ENCODE data around the gene GRIN3A. TPM values are rescaled to one million over a fixed set of nuclear protein-coding genes. Genes with fewer than 3 reads are reported as not detected.

Gene GRIN3A
- total and polyA plus RNA-seq, 9 of the 15 experiments (the other 6 are each of a cell fraction or from before 2014, with no cell fraction given), result 0.01 to 0.03 TPM; not detected in 7

- TF ChIP-seq ZKSCAN3 (CRISPR knock-in tag; IDR thresholded peaks at IDR 0.05) (no peak), ZNF717 (CRISPR knock-in tag; IDR thresholded peaks at IDR 0.05) (no peak)
Measured at GRCh38 chr9:101764472-101764871, 26.0 kb upstream of the GRIN3A start (continued).

GRCh38 chr9:101758304-101758930 is 20.0 kb upstream of the GRIN3A start:
- no peaks in the 10 kb centered on the region for H3K79me2 ChIP-seq (ENCODE audit: control insufficient read depth, insufficient read depth, low read length)
- DNase-seq (ENCODE audit: extremely low read depth in 1 of 4, low spot score in 3 of 4) (no peak), ATAC-seq (no peak), FAIRE-seq (no peak)
- no peak overlapping the region for H3K4me3 ChIP-seq
- in situ Hi-C loops (cut with MboI) (no loop called here), intact Hi-C loops (cut with micrococcal nuclease) (no loop called here)
- H2AFZ ChIP-seq (ENCODE audit: low read depth, low read length), result no peak overlapping the region
- no peaks in the 10 kb centered on the region for H3K4me1 ChIP-seq (replicated peaks in 1 of 2; ENCODE audit: control insufficient read depth in 2 of 2, insufficient read depth in 2 of 2, low read length in 2 of 2)
- H3K36me3 ChIP-seq (ENCODE audit: control insufficient read depth, insufficient read depth, low read length), result no peaks in the 10 kb centered on the region
- no peak overlapping the region for H3K4me2 ChIP-seq (ENCODE audit: insufficient read depth, low read length)
- H3K9ac ChIP-seq (ENCODE audit: insufficient read depth in 1 of 2, low read depth in 2 of 2, low read length in 2 of 2), result no peak overlapping the region
- BruUV-seq (replicated peaks), result no TSS peak
- 0% methylated on average over 2 of the region's 2 CpGs for WGBS (ENCODE audit: insufficient coverage, low coverage, missing lambda C conversion rate)
- no peaks in the 10 kb centered on the region for H3K9me3 ChIP-seq (replicated peaks; ENCODE audit: control insufficient read depth, insufficient read depth, low read depth, low read length)
- ChIA-PET POLR2A (no interaction called here), CTCF (ENCODE audit: low intra/inter-chr PET ratio) (no interaction called here)
- H3K9me1 ChIP-seq (ENCODE audit: control insufficient read depth, insufficient read depth, low read length), result no peaks in the 10 kb centered on the region
- no peak for TF ChIP-seq DACH1 (IDR thresholded peaks at IDR 0.05; ENCODE audit: partially characterized antibody)
- TF ChIP-seq CHAMP1 (IDR thresholded peaks at IDR 0.05), result no peak
- no peak for TF ChIP-seq HOMEZ (CRISPR knock-in tag; IDR thresholded peaks at IDR 0.05)
- no peak for TF ChIP-seq ADNP (tag; IDR thresholded peaks at IDR 0.05)
- TF ChIP-seq DPF2 (IDR thresholded peaks at IDR 0.05), result no peak
- no peak for TF ChIP-seq NFRKB (IDR thresholded peaks at IDR 0.05; ENCODE audit: low read depth)
- no peak for TF ChIP-seq CHD2 (IDR thresholded peaks at IDR 0.05; ENCODE audit: low read depth, low read length)
- no peak for TF ChIP-seq FOXO4 (CRISPR knock-in tag; IDR thresholded peaks at IDR 0.05)
- H3K27me3 ChIP-seq (ENCODE audit: control insufficient read depth in 2 of 2, insufficient read depth in 2 of 2, low read length in 2 of 2), result no peaks in the 10 kb centered on the region
- H4K20me1 ChIP-seq (replicated peaks; ENCODE audit: control insufficient read depth, insufficient read depth, low read length), result no peaks in the 10 kb centered on the region
- H3K27ac ChIP-seq (ENCODE audit: extremely low read depth, low read depth, low read length), result no peak overlapping the region
